Pancreas (tissue), 10 donors: ENCODE results near the gene YPEL5. TPM values are rescaled to one million over a fixed set of nuclear protein-coding genes. Genes with fewer than 3 reads are reported as not detected.
"Not testable (repeated sequence)": the region's sequence is repeated elsewhere in the genome, so short reads cannot be mapped to it uniquely, and the experiment has no call there.

ENCODE experiments used
- ATAC-seq, 4 donors: fragments of 200-7000 bp; cut with Tn5 transposase; one replicate each; pipeline versions ENCODE4 v1.8.0 to v1.9.1; 2020; ENCODE audit warnings: mild to moderate bottlenecking in 4 of 4, moderate library complexity in 4 of 4
- DNase-seq, 6 donors: peaks; one replicate each; pipeline ENCODE4 v3.0.0-alpha.2; 2020
- FAIRE-seq: peaks from 2 replicates; lab custom pipeline; 2012; peaks lifted over from hg19 to GRCh38; lab: Jason Lieb, UNC
- H3K27ac ChIP-seq, 4 donors: fragments of 200-600 bp; sonication (generic); 1 replicate in 3 of 4; 2 replicates in 1 of 4; pipeline versions ENCODE4 v1.5.0 to v1.8.0; 2020
- H3K27me3 ChIP-seq, 4 donors: fragments of 200-600 bp; one replicate each; pipeline ENCODE4 v1.8.0; 2021
- H3K36me3 ChIP-seq, 3 donors: fragments of 200-600 bp; sonication (generic) in 1 of 3; one replicate each; pipeline versions ENCODE4 v1.5.0 to v1.8.0; 2020 to 2021
- H3K4me1 ChIP-seq, 3 donors: fragments of 200-600 bp; one replicate each; pipeline ENCODE4 v1.8.0; 2021
- H3K4me3 ChIP-seq, 4 donors: fragments of 200-600 bp; sonication (generic) in 2 of 4; one replicate each; pipeline versions ENCODE4 v1.5.0 to v1.8.0; 2020 to 2021
- H3K9me3 ChIP-seq, 4 donors: fragments of 200-600 bp; one replicate each; pipeline ENCODE4 v1.8.0; 2021
- CTCF ChIP-seq, 4 donors: fragments of 200-600 bp; sonication (generic) in 3 of 4; IDR thresholded peaks; one replicate each; pipeline versions ENCODE4 v1.5.0 to v1.8.0; 2021; ENCODE audit warnings: antibody characterized with exemption in 4 of 4
- WGBS, 2 donors: extraction: QIAGEN DNeasy Blood & Tissue Kit; methylation state at CpG; one replicate each; pipeline ENCODE4 v1.1.7; 2013; 5-methylcytosine and 5-hydroxymethylcytosine counted together
- intact Hi-C, 3 donors: fragments of 100-400 bp; cut with DNase I; formaldehyde crosslinking; loops; one replicate each; pipeline versions ENCODE4 v1.11.1 to v1.14.2; 2022
- polyA plus RNA-seq, 2 donors: library from polyadenylated mRNA; stranded (reverse); fragments of 200-250 nt; gene quantifications; one replicate each; pipeline ENCODE4 v1.2.3, GENCODE V29; 2013
- total RNA-seq, 6 donors: library from RNA; stranded (reverse); fragmentation: NEBNext Ultra II Directional in 4 of 6; extraction: Animal tissue kit (Norgen Biotek cat#: 25700) in 4 of 6; gene quantifications; one replicate each; pipeline versions ENCODE4 v1.2.1 to v1.2.4, GENCODE V29; 2021 to 2023
- donor health status: healthy with polysubstance abuse.
- donor health status: DM: no; HTN: no; CAD: no; lungs with moderate emphysema.
- donor health status: DM: no; HTN: no; CAD: no.
- donor health status: control.
- donor health status: control.
- donor health status: Bipolar disorder and iron deficiency.
- donor health status: DM: yes; HTN: yes; CAD: no.
- donor health status: DM: no; HTN: no; CAD: no.
- donor health status: DM: no; HTN: no; CAD: no.
- donor health status: DM: yes; HTN: yes; CAD: no.

Gene YPEL5
- 10 to 100 TPM; 22.8 to 53.2 (median 27.1) TPM for total RNA-seq
- 10 to 100 TPM; 20.6 to 42.1 TPM for polyA plus RNA-seq

GRCh38 chr2:30146337-30147195 is at the start of gene YPEL5:
Gene YPEL5, plus strand, starts transcription at chr2:30147007. Its CDS starts 9,645 bp downstream, at chr2:30156652.
- no peaks in the 10 kb centered on the region for H3K27me3 ChIP-seq
- ATAC-seq: peak; percentile 91 to 95 (median 92)
- intact Hi-C loops: no loop called here
- peak; percentile 93 for FAIRE-seq
- H3K27ac ChIP-seq: peak within 1 kb of the TSS; percentile 98 to 99 (median 99)
- H3K36me3 ChIP-seq: no peaks in the 10 kb centered on the region
- peaks cover 25 to 39% (median 31%) of the 10 kb centered on the region in 3 donors for H3K4me1 ChIP-seq
- TF ChIP-seq CTCF (IDR thresholded peaks at IDR 0.05): no peak
- peak; percentile 98 to 100 (median 100) for DNase-seq
- H3K9me3 ChIP-seq: no peaks in the 10 kb centered on the region
- peak within 1 kb of the TSS; percentile 92 to 100 (median 94) for H3K4me3 ChIP-seq
- WGBS, 2 donors: 1% methylated on average over 52 to 63 of the region's 63 CpGs

- Histone ChIP-seq H3K9me3 (no peaks in the 10 kb centered on the region), H3K27me3 (peaks cover 0 to 5% (median 0%) of the 10 kb centered on the region in 4 donors), H3K36me3 (no peaks in the 10 kb centered on the region), H3K4me1 (no peaks in the 10 kb centered on the region), H3K4me3 (no peak overlapping the region), H3K27ac (no peak overlapping the region)
- FAIRE-seq: no peak
- DNase-seq: no peak
- 52 to 55% methylated on average over 10 of the region's 10 CpGs for WGBS, 2 donors
- ATAC-seq: no peak
- TF ChIP-seq CTCF (IDR thresholded peaks at IDR 0.05): no peak
- intact Hi-C loops: no loop called here
Measured at GRCh38 chr2:30098266-30099005, 48.4 kb upstream of the YPEL5 start.

DNA sequence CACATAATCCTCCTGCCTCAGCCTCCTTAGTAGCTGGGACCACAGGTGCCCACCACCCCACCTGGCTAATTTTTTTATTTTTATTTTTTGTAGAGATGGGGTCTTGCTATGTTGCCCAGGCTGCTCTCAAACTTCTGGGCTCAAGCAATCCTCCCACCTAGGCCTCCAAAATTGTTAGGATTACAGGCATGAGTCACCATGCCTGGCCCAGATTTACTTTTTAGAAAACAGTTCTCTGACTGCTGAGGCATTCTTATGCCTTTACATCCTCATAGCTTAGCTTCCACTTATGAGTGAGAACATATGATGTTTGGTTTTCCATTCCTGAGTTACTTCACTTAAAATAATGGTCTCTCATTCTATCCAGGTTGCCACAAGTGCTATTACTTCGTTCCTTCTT is 47.4 kb upstream of the YPEL5 start:
- FAIRE-seq, H3K4me3 ChIP-seq, H3K9me3 ChIP-seq, intact Hi-C loops, H3K4me1 ChIP-seq, H3K27ac ChIP-seq, H3K27me3 ChIP-seq, ATAC-seq, H3K36me3 ChIP-seq, DNase-seq: not testable (repeated sequence)
- WGBS, 2 donors: 62 to 77% methylated on average over 1 of the region's 1 CpG

- 80% methylated on average over 3 of the region's 3 CpGs for WGBS, 2 donors
- H3K27ac ChIP-seq, intact Hi-C loops, H3K4me1 ChIP-seq, DNase-seq, H3K27me3 ChIP-seq, H3K4me3 ChIP-seq, FAIRE-seq, H3K9me3 ChIP-seq, ATAC-seq, H3K36me3 ChIP-seq: not testable (repeated sequence)
Measured at GRCh38 chr2:30100691-30101090, 46.1 kb upstream of the YPEL5 start.

- no peak for DNase-seq
- H3K27ac ChIP-seq: no peak overlapping the region
- 70 to 75% methylated on average over 2 of the region's 2 CpGs for WGBS, 2 donors
- intact Hi-C loops: no loop called here
- no peaks in the 10 kb centered on the region for H3K9me3 ChIP-seq
- no peak overlapping the region for H3K4me3 ChIP-seq
- FAIRE-seq: no peak
- ATAC-seq: no peak
- no peaks in the 10 kb centered on the region for H3K27me3 ChIP-seq
- no peaks in the 10 kb centered on the region for H3K36me3 ChIP-seq
- H3K4me1 ChIP-seq: no peaks in the 10 kb centered on the region
- TF ChIP-seq CTCF (IDR thresholded peaks at IDR 0.05): no peak
Measured at GRCh38 chr2:30104307-30104706, 42.5 kb upstream of the YPEL5 start.
